Activated T-cell treated with anti-CD3 and anti-CD28 coated beads for 24 hours (primary cell): Measurements from ENCODE around the gene FOXN1.

Source experiments
- DNase-seq: peaks from one replicate; pipeline ENCODE4 v3.0.0-alpha.2; 2020; ENCODE audit warnings: low read depth

The FOXN1 gene

GRCh38 chr17:28547623-28548416 is 41.7 kb downstream of the FOXN1 start:
- DNase-seq = peak; percentile 51

- no peak for DNase-seq
These were observed 42.4 kb downstream of the FOXN1 start for GRCh38 chr17:28548417-28549130.

- DNase-seq = peak; percentile 30
These were observed 43.3 kb downstream of the FOXN1 start for GRCh38 chr17:28549236-28550132.

GRCh38 chr17:28550858-28551257 is 44.7 kb downstream of the FOXN1 start:
- DNase-seq = no peak

- no peak for DNase-seq
These were observed 45.5 kb downstream of the FOXN1 start for GRCh38 chr17:28551421-28552175.

GRCh38 chr17:28552176-28552999 is 46.2 kb downstream of the FOXN1 start, which contains the start of gene UNC119:
TSS of gene UNC119 (minus strand) at chr17:28552624. CDS start at chr17:28552557, 67 bp downstream.
- peak; percentile 71 for DNase-seq

GRCh38 chr17:28553000-28553505 is 46.9 kb downstream of the FOXN1 start:
- DNase-seq = no peak

GRCh38 chr17:28554565-28554964 is 48.4 kb downstream of the FOXN1 start:
- DNase-seq = no peak

GRCh38 chr17:28555022-28555421 is 48.9 kb downstream of the FOXN1 start:
- no peak for DNase-seq

GRCh38 chr17:28563475-28563874 is 57.3 kb downstream of the FOXN1 start:
- DNase-seq = no peak

- DNase-seq = no peak
These were observed 61.5 kb downstream of the FOXN1 start for GRCh38 chr17:28567604-28568003.

- DNase-seq = no peak
These were observed 63.3 kb downstream of the FOXN1 start for GRCh38 chr17:28569446-28569845.

GRCh38 chr17:28570716-28571360 is 64.7 kb downstream of the FOXN1 start:
- DNase-seq = peak; percentile 48

- DNase-seq = peak; percentile 91
These were observed 65.4 kb downstream of the FOXN1 start, which contains the start of gene PIGS for GRCh38 chr17:28571361-28572122. TSS of gene PIGS (minus strand) at chr17:28571524. CDS start at chr17:28571496, 28 bp downstream.

GRCh38 chr17:28572259-28573039 is 66.3 kb downstream of the FOXN1 start:
- DNase-seq = no peak

- DNase-seq = no peak
These were observed 66.9 kb downstream of the FOXN1 start for GRCh38 chr17:28573040-28573380.

- DNase-seq = no peak
These were observed 67.4 kb downstream of the FOXN1 start for GRCh38 chr17:28573521-28573920.

GRCh38 chr17:28573966-28574480 is 67.9 kb downstream of the FOXN1 start:
- no peak for DNase-seq
